HL-60 (cell line): Measurements from ENCODE around the gene KHSRP. TPM values are rescaled to one million over a fixed set of nuclear protein-coding genes. Genes with fewer than 3 reads are reported as not detected.

Experiments
- DNase-seq, 2 experiments: peaks; one replicate each; pipeline ENCODE4 v3.0.0-alpha.2; 2010 to 2020; ENCODE audit warnings: low read depth in 1 of 2, low spot score in 1 of 2
- H3K27ac ChIP-seq: fragments of 250-450 bp; sonication (Bioruptor Pico); replicated peaks from 2 replicates; pipeline ENCODE4 v1.5.1; 2020; ENCODE audit warnings: mild to moderate bottlenecking, moderate library complexity
- H3K27me3 ChIP-seq: fragments of 250-450 bp; sonication (Bioruptor Pico); 2 replicates; pipeline ENCODE4 v1.5.1; 2021; ENCODE audit warnings: mild to moderate bottlenecking, moderate library complexity; ENCODE audit not compliant: insufficient read depth, poor library complexity, severe bottlenecking
- H3K4me3 ChIP-seq: replicated peaks from 2 replicates; pipeline ENCODE4 v1.5.1; 2011; ENCODE audit warnings: mild to moderate bottlenecking, control low read depth, low read length; ENCODE audit not compliant: insufficient read depth
- CTCF ChIP-seq: IDR thresholded peaks from one replicate; pipeline ENCODE4 v1.5.1; 2011; ENCODE audit warnings: low read length, control low read depth, inconsistent platforms; ENCODE audit not compliant: insufficient read depth
- GABPA ChIP-seq: IDR thresholded peaks from 2 replicates; pipeline ENCODE4 v1.6.1; 2012; ENCODE audit warnings: low read depth
- POLR2AphosphoS5 ChIP-seq: IDR thresholded peaks from 2 replicates; pipeline ENCODE4 v1.6.1; 2012; ENCODE audit warnings: low read depth
- SPI1 ChIP-seq: IDR thresholded peaks from 2 replicates; pipeline ENCODE4 v1.6.1; 2012; ENCODE audit warnings: low read depth, mild to moderate bottlenecking, borderline replicate concordance
- microRNA-seq: library from miRNA; unstranded; fragments of <30 nt; microRNA quantifications from one replicate; pipeline ENCODE4, GENCODE V29; 2018
- TF ChIP-seq, protein P1 (sequence below): IDR thresholded peaks from 2 replicates; pipeline ENCODE4 v1.6.1; 2012; ENCODE audit warnings: low read depth; ENCODE audit not compliant: insufficient replicate concordance

Gene KHSRP

GRCh38 chr19:6364353-6364752 is 60.3 kb downstream of the KHSRP start:
- Histone ChIP-seq H3K4me3 (no peak overlapping the region), H3K27me3 (no peaks in the 10 kb centered on the region), H3K27ac (no peak overlapping the region)
- DNase-seq: no peak
- TF ChIP-seq, protein P1, sequence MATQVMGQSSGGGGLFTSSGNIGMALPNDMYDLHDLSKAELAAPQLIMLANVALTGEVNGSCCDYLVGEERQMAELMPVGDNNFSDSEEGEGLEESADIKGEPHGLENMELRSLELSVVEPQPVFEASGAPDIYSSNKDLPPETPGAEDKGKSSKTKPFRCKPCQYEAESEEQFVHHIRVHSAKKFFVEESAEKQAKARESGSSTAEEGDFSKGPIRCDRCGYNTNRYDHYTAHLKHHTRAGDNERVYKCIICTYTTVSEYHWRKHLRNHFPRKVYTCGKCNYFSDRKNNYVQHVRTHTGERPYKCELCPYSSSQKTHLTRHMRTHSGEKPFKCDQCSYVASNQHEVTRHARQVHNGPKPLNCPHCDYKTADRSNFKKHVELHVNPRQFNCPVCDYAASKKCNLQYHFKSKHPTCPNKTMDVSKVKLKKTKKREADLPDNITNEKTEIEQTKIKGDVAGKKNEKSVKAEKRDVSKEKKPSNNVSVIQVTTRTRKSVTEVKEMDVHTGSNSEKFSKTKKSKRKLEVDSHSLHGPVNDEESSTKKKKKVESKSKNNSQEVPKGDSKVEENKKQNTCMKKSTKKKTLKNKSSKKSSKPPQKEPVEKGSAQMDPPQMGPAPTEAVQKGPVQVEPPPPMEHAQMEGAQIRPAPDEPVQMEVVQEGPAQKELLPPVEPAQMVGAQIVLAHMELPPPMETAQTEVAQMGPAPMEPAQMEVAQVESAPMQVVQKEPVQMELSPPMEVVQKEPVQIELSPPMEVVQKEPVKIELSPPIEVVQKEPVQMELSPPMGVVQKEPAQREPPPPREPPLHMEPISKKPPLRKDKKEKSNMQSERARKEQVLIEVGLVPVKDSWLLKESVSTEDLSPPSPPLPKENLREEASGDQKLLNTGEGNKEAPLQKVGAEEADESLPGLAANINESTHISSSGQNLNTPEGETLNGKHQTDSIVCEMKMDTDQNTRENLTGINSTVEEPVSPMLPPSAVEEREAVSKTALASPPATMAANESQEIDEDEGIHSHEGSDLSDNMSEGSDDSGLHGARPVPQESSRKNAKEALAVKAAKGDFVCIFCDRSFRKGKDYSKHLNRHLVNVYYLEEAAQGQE: no peak
- TF ChIP-seq CTCF (no peak), GABPA (no peak), SPI1 (no peak), POLR2AphosphoS5 (no peak)

Small RNA genes within 50 kb of the gene (microRNA-seq; reads per million reads assigned to microRNA genes)
- 20.2 reads per million, percentile 46 among the genes with 10 or more reads in this experiment for gene MIR3940
- not detected for gene MIR6790
- gene MIR6885: not detected
